KOPT-K1 (cell line): ENCODE data around the gene PI4KA.
A peak's percentile ranks its signal among the peaks of the same experiment; 100 is the strongest.
"Not testable (repeated sequence)": the region's sequence is repeated elsewhere in the genome, so short reads cannot be mapped to it uniquely, and the experiment has no call there.

Experiments
- H3K27ac ChIP-seq: fragments of 200-600 bp; sonication (generic); 2 replicates; pipeline ENCODE4 v1.5.1; 2016; ENCODE audit warnings: antibody characterized with exemption, mild to moderate bottlenecking, low read depth, low read length; ENCODE audit not compliant: poor library complexity, severe bottlenecking
- H3K36me3 ChIP-seq: fragments of 200-600 bp; sonication (generic); 2 replicates; pipeline ENCODE4 v1.5.1; 2017; ENCODE audit warnings: antibody characterized with exemption, mild to moderate bottlenecking, low read length, moderate library complexity; ENCODE audit not compliant: insufficient read depth
- H3K9me3 ChIP-seq: fragments of 200-600 bp; sonication (generic); 2 replicates; pipeline ENCODE4 v1.5.1; 2017; ENCODE audit warnings: antibody characterized with exemption, low read length, mild to moderate bottlenecking; ENCODE audit not compliant: insufficient read depth, poor library complexity, severe bottlenecking

The PI4KA gene

GRCh38 chr22:20718727-20719126 lies 139.9 kb downstream of the PI4KA start:
- H3K36me3 ChIP-seq = peaks cover 51% of the 10 kb centered on the region
- not testable (repeated sequence) for H3K27ac ChIP-seq, H3K9me3 ChIP-seq

GRCh38 chr22:20717981-20718380 lies 140.6 kb downstream of the PI4KA start:
- H3K27ac ChIP-seq, H3K9me3 ChIP-seq: not testable (repeated sequence)
- peaks cover 51% of the 10 kb centered on the region for H3K36me3 ChIP-seq

GRCh38 chr22:20717213-20717866 lies 141.3 kb downstream of the PI4KA start:
- not testable (repeated sequence) for H3K9me3 ChIP-seq, H3K27ac ChIP-seq
- peaks cover 51% of the 10 kb centered on the region for H3K36me3 ChIP-seq

DNA sequence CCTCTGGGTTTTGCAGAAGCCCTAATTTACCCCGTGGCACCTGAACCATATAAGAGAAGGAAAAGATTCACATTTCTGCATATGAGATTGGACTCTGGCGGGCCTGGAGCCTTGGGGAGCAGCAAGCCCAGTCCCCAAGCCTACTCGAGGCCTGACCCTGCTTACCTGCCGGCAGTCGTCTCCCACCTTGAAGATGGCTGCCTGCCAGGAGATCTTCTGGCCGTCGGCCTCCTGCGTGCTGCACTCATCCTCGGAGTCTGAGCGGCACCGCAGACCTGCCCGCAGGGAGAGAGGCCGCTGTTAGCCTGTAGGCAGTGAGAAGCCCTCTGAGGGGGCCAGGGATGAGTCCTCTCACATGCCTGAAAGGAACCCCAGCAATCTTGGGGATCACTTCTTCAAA lies 145.5 kb downstream of the PI4KA start:
- peaks cover 21% of the 10 kb centered on the region for H3K36me3 ChIP-seq
- not testable (repeated sequence) for H3K27ac ChIP-seq, H3K9me3 ChIP-seq

DNA sequence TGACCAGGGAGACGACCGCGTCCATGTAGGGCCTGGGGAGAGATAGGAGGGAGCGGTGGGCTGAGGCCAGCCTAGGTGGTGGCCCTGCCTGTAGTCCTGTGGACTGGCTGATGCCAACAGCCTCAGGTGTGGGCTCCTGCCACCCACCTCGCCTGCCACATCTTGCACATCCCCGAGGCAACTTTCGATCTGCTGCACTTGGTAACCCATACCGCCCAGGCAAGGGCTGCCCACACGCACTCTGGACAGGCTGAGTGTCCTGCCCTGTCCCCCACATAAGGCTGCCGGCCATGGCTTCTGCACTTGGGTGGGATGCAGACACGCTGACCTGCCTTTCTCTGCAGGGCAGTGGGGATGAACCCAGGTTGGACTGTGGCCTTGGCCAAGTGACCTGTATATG lies 148.6 kb downstream of the PI4KA start:
- not testable (repeated sequence) for H3K36me3 ChIP-seq, H3K27ac ChIP-seq, H3K9me3 ChIP-seq

DNA sequence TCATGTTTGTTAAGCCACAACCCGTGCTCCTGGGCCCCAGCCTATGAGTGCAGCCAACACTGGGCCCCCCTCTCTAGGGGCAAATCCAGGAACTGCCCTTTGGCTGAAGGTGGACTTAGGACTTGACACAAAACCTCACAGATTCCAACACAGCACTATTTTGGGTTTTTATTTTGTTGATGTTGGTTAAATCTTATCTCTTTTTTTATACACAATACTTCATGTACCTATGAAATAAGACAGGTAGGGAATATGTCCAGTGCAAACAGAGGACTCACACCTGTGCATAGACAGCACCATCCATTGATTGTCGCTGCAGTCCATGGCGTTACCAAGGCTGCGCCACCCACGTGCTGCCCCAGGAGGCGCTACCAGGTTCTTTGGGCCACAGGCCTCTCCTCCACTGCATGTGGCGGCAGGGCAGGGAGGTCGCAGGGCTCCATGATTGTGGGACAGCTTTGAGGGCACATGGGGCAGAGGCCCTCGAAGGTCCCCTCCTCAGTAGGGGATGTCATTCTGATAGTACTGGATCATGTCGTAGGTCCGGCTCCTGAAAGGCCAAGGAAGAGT lies 151.0 kb downstream of the PI4KA start:
- H3K9me3 ChIP-seq, H3K27ac ChIP-seq, H3K36me3 ChIP-seq: not testable (repeated sequence)

DNA sequence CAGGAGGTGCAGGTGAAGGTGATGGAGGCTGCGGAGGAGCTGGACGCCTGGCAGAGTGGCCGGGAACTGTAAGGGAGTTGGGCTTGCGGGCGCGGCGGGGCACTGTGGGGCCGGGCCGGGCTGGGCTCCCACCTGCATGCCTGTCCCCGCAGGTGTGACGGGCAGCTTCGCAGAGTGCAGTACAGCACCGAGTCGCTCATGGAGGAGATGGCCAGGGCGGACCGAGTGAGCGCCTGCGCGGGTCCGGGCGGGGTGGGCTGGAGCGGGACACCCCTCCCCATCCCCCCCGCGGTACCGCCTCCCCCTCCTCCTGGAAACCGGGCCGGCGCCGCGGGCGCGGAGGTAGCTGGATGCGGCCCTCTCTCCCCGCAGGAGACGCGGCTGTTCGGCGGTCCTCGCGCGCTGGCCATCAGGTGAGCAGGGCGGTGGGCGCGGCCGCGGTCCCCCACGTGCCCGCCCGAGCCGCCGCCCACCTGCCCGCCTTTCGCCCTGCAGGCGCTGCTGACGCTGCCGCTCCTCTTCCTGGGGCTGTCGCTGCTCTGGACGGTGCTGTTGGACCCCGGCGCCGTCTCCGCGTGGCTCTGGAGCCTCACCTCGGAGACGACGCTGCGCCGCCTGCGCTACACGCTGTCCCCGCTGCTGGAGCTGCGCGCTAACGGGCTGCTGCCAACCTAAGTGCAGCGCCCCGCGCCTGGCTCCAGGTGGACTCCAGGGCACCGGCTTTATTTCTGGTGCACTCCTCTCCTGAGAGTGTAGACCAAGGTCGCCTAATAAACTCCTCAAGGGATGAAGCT lies 154.6 kb downstream of the PI4KA start:
- not testable (repeated sequence) for H3K36me3 ChIP-seq, H3K27ac ChIP-seq, H3K9me3 ChIP-seq

DNA sequence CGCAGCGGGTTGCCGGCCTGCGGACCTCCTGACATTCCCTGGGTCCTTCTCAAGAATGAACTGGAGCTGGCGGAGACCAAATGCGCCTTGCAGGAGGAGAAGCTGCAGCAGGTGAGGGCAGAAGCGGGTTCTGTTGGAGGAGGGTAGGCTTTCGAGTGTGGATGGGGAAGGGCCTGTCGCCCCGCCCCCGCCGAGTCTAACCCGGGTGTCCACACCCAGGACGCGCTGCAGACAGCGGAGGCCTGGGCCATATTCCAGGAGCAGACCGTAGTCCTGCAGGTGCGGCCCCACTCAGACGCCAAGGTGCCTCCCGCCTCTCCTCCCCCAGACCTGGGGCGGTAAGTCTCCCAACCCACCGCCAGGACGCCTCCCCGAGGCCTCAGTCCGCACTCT lies 155.2 kb downstream of the PI4KA start:
- H3K9me3 ChIP-seq, H3K36me3 ChIP-seq, H3K27ac ChIP-seq: not testable (repeated sequence)

GRCh38 chr22:20702546-20703413 lies 155.8 kb downstream of the PI4KA start:
- H3K27ac ChIP-seq = peak overlapping the region; percentile 38
- H3K9me3 ChIP-seq, H3K36me3 ChIP-seq: not testable (repeated sequence)

DNA sequence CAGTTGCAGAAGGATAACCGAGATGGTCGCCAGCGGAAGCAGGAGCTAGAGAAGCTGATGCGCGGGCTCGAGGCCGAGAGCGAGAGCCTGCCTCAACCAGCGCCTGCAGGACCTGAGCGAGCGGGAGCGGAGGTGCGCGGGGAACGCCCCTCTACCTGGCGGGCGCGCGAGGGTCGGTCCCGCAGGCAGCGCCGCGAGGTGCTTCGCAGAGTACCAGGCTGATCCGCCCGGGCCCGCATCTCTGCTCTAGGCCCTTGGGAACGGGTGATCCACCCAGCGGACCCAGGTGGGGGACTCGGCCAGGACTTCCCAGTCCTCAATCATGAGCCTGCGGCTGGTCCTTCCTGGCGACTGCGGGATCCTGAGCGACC lies 156.5 kb downstream of the PI4KA start:
- not testable (repeated sequence) for H3K36me3 ChIP-seq, H3K27ac ChIP-seq, H3K9me3 ChIP-seq

- H3K27ac ChIP-seq, H3K9me3 ChIP-seq, H3K36me3 ChIP-seq: not testable (repeated sequence)
Observed at GRCh38 chr22:20701680-20702136, 156.9 kb downstream of the PI4KA start.

DNA sequence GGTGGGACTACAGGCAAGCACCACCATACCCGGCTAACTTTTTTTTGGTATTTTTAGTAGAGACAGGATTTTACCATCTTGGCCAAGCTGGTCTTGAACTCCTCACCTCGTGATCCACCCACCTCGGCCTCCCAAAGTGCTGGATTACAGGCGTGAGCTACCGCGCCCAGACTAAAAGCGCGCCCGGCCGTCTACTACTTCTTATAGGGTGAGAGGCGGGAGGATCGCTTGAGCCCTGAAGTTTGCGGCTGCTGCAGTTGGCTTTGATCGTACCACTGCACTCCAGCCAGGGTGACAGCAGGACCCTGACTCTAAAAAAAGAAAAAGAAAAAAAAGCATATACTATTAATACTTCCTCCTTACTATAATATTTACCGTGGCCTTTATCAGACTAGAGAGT lies 158.3 kb downstream of the PI4KA start:
- H3K9me3 ChIP-seq, H3K36me3 ChIP-seq: not testable (repeated sequence)

DNA sequence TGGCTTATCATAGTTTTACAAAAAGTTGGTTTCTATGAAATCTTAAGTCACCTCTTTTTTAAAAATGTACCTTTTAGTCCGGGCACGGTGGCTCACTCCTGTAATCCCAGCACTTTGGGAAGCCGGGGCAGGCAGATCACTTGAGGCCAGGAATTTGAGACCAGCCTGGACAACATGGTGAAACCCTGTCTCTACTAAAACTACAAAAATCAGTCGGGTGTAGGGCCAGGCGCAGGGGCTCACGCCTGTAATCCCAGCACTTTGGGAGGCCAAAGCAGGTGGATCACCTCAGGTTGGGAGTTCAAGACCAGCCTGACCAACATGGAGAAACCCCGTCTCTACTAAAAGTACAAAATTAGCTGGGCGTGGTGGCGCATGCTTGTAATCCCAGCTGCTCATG lies 158.8 kb downstream of the PI4KA start:
- not testable (repeated sequence) for H3K36me3 ChIP-seq, H3K27ac ChIP-seq, H3K9me3 ChIP-seq

More for the DNA sequence above, 158.3 kb downstream of the PI4KA start:
- H3K27ac ChIP-seq = not testable (repeated sequence)

DNA sequence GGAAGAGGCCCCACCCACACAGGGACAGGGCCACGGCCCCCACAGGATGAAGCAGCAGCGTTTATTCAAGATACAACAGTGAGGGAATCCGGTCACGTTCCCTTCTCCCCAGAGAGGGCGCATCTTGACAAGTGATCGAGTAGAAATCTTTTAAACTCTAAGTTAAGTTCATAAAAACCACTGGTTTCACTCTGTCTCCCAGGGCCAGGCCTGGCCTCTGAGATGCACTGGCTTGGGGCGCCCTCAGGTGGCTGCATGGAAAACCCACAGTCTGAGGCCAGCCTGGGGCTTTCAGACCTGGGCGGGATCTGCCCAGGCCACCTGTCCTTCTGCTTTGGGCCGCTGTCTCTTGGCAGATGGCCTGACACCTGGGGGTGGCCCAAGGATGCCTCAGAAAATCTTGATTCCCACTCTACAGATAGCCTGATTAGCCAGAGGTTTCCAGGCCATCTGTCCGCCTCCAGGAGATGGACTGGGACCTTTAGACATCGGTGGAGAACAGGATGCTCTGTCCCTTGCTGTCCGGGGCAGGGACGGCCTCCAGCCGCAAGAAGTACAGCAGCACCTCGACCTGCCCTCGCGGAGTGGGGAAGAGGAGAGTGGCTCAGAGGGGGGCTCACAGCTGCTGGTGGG lies 161.0 kb downstream of the PI4KA start:
- H3K27ac ChIP-seq, H3K36me3 ChIP-seq, H3K9me3 ChIP-seq: not testable (repeated sequence)

GRCh38 chr22:20696056-20696455 lies 162.6 kb downstream of the PI4KA start:
- H3K9me3 ChIP-seq, H3K36me3 ChIP-seq, H3K27ac ChIP-seq: not testable (repeated sequence)
